HUES64 (cell line): ENCODE measurements around the gene DIP2C.

Experiments
- H3K27ac ChIP-seq: 2 replicates; pipeline ENCODE4 v1.7.0; 2013; ENCODE audit warnings: low read depth, low read length, inconsistent platforms
- H3K27me3 ChIP-seq: 2 replicates; pipeline ENCODE4 v1.6.1; 2013; ENCODE audit warnings: mild to moderate bottlenecking, low read length; ENCODE audit not compliant: insufficient read depth
- H3K36me3 ChIP-seq: 2 replicates; pipeline ENCODE4 v1.6.1; 2013; ENCODE audit warnings: mild to moderate bottlenecking, low read length; ENCODE audit not compliant: insufficient read depth
- H3K4me1 ChIP-seq: 2 replicates; pipeline ENCODE4 v1.6.1; 2013; ENCODE audit warnings: mild to moderate bottlenecking, low read length, moderate library complexity; ENCODE audit not compliant: insufficient read depth
- H3K4me3 ChIP-seq: 2 replicates; pipeline ENCODE4 v1.5.1; 2013; ENCODE audit warnings: mild to moderate bottlenecking, low read length, moderate library complexity
- H3K9ac ChIP-seq: 2 replicates; pipeline ENCODE4 v1.6.1; 2013; ENCODE audit warnings: mild to moderate bottlenecking, low read depth, low read length
- H3K9me3 ChIP-seq: 2 replicates; pipeline ENCODE4 v1.6.1; 2013; ENCODE audit warnings: low read depth, low read length; ENCODE audit not compliant: insufficient read depth
- WGBS: fragments of 150-250, 120-280 bp; methylation state at CpG from one replicate; pipeline ENCODE4 v1.1.7; 2013; ENCODE audit warnings: missing lambda C conversion rate; 5-methylcytosine and 5-hydroxymethylcytosine counted together

The DIP2C gene

GRCh38 chr10:260819-261429 is 428.5 kb downstream of the DIP2C start:
- Histone ChIP-seq H3K9ac (no peak overlapping the region), H3K36me3 (no peaks in the 10 kb centered on the region), H3K4me1 (no peaks in the 10 kb centered on the region), H3K27ac (no peak overlapping the region), H3K27me3 (no peaks in the 10 kb centered on the region), H3K9me3 (no peaks in the 10 kb centered on the region), H3K4me3 (no peak overlapping the region)
- 94% methylated on average over 15 of the region's 15 CpGs for WGBS

- Histone ChIP-seq H3K27ac (no peak overlapping the region), H3K9ac (no peak overlapping the region), H3K4me3 (no peak overlapping the region), H3K9me3 (no peaks in the 10 kb centered on the region), H3K36me3 (peaks cover 67% of the 10 kb centered on the region), H3K4me1 (no peaks in the 10 kb centered on the region), H3K27me3 (no peaks in the 10 kb centered on the region)
- WGBS = 94% methylated on average over 13 of the region's 13 CpGs
Measured at GRCh38 chr10:251982-252582, 437.4 kb downstream of the DIP2C start.

- 96% methylated on average over 15 of the region's 15 CpGs for WGBS
- Histone ChIP-seq H3K9me3 (no peaks in the 10 kb centered on the region), H3K4me1 (no peaks in the 10 kb centered on the region), H3K27me3 (no peaks in the 10 kb centered on the region), H3K9ac (no peak overlapping the region), H3K36me3 (peaks cover 67% of the 10 kb centered on the region), H3K27ac (no peak overlapping the region), H3K4me3 (no peak overlapping the region)
Measured at GRCh38 chr10:248307-248706, 441.2 kb downstream of the DIP2C start.

GRCh38 chr10:247480-247879 is 442.0 kb downstream of the DIP2C start:
- Histone ChIP-seq H3K27me3 (no peaks in the 10 kb centered on the region), H3K36me3 (peaks cover 67% of the 10 kb centered on the region), H3K4me1 (no peaks in the 10 kb centered on the region), H3K4me3 (no peak overlapping the region), H3K27ac (no peak overlapping the region), H3K9ac (no peak overlapping the region), H3K9me3 (no peaks in the 10 kb centered on the region)
- 99% methylated on average over 4 of the region's 4 CpGs for WGBS

GRCh38 chr10:246431-246830 is 443.0 kb downstream of the DIP2C start:
- Histone ChIP-seq H3K9ac (no peak overlapping the region), H3K36me3 (peaks cover 69% of the 10 kb centered on the region), H3K4me1 (no peaks in the 10 kb centered on the region), H3K4me3 (no peak overlapping the region), H3K9me3 (no peaks in the 10 kb centered on the region), H3K27ac (no peak overlapping the region), H3K27me3 (no peaks in the 10 kb centered on the region)
- WGBS = 96% methylated on average over 9 of the region's 9 CpGs

GRCh38 chr10:244227-244626 is 445.2 kb downstream of the DIP2C start:
- Histone ChIP-seq H3K4me1 (no peaks in the 10 kb centered on the region), H3K4me3 (no peak overlapping the region), H3K36me3 (peaks cover 62% of the 10 kb centered on the region), H3K27ac (no peak overlapping the region), H3K9ac (no peak overlapping the region), H3K27me3 (no peaks in the 10 kb centered on the region), H3K9me3 (no peaks in the 10 kb centered on the region)
- 96% methylated on average over 7 of the region's 7 CpGs for WGBS

- Histone ChIP-seq H3K4me3 (no peak overlapping the region), H3K9ac (no peak overlapping the region), H3K36me3 (peaks cover 49% of the 10 kb centered on the region), H3K4me1 (no peaks in the 10 kb centered on the region), H3K27me3 (no peaks in the 10 kb centered on the region), H3K27ac (no peak overlapping the region), H3K9me3 (no peaks in the 10 kb centered on the region)
- 90% methylated on average over 9 of the region's 9 CpGs for WGBS
Measured at GRCh38 chr10:241966-242643, 447.4 kb downstream of the DIP2C start.

- Histone ChIP-seq H3K9me3 (no peaks in the 10 kb centered on the region), H3K4me1 (no peaks in the 10 kb centered on the region), H3K4me3 (no peak overlapping the region), H3K36me3 (peaks cover 49% of the 10 kb centered on the region), H3K9ac (no peak overlapping the region), H3K27ac (no peak overlapping the region), H3K27me3 (no peaks in the 10 kb centered on the region)
- WGBS = 93% methylated on average over 6 of the region's 6 CpGs
Measured at GRCh38 chr10:241451-241850, 448.0 kb downstream of the DIP2C start.

- H3K27ac ChIP-seq = no peak overlapping the region
- peaks cover 46% of the 10 kb centered on the region for H3K36me3 ChIP-seq
- 98% methylated on average over 6 of the region's 6 CpGs for WGBS
Measured at GRCh38 chr10:239109-239508, 450.4 kb downstream of the DIP2C start.

GRCh38 chr10:235915-236314 is 453.6 kb downstream of the DIP2C start:
- H3K36me3 ChIP-seq = peaks cover 26% of the 10 kb centered on the region
- no peak overlapping the region for H3K4me3 ChIP-seq
- H3K27me3 ChIP-seq = no peaks in the 10 kb centered on the region
- WGBS = 92% methylated on average over 3 of the region's 3 CpGs
- H3K9me3 ChIP-seq = no peaks in the 10 kb centered on the region
- peaks cover 3% of the 10 kb centered on the region; the same call in 1 of the 2 replicates for H3K4me1 ChIP-seq
- H3K27ac ChIP-seq = no peak overlapping the region
- H3K9ac ChIP-seq = no peak overlapping the region

More at GRCh38 chr10:239109-239508, 450.4 kb downstream of the DIP2C start:
- Histone ChIP-seq H3K9me3 (no peaks in the 10 kb centered on the region), H3K4me1 (no peaks in the 10 kb centered on the region), H3K4me3 (no peak overlapping the region), H3K9ac (no peak overlapping the region), H3K27me3 (no peaks in the 10 kb centered on the region)

GRCh38 chr10:234708-235406 is 454.6 kb downstream of the DIP2C start:
- no peak overlapping the region for H3K4me3 ChIP-seq
- peaks cover 21% of the 10 kb centered on the region for H3K36me3 ChIP-seq
- no peak overlapping the region for H3K9ac ChIP-seq
- H3K27me3 ChIP-seq = no peaks in the 10 kb centered on the region
- no peak overlapping the region for H3K27ac ChIP-seq
- peaks cover 3% of the 10 kb centered on the region; the same call in 1 of the 2 replicates for H3K4me1 ChIP-seq
- no peaks in the 10 kb centered on the region for H3K9me3 ChIP-seq
- 95% methylated on average over 7 of the region's 9 CpGs for WGBS
